Thyroid gland (tissue), 4 donors: ENCODE data around the gene TMEM212. TPM values are rescaled to one million over a fixed set of nuclear protein-coding genes. Genes with fewer than 3 reads are reported as not detected.
A peak's percentile ranks its signal among the peaks of the same experiment; 100 is the strongest.
"Not testable (repeated sequence)": the region's sequence is repeated elsewhere in the genome, so short reads cannot be mapped to it uniquely, and the experiment has no call there.

ENCODE experiments used
- DNase-seq, 2 donors: peaks; one replicate each; pipeline ENCODE4 v3.0.0-alpha.2; 2019
- H3K27ac ChIP-seq, 3 donors: fragments of 200-600 bp; sonication (generic); 1 replicate in 2 of 3; 2 replicates in 1 of 3; pipeline ENCODE4 v1.5.1; 2016 to 2019; ENCODE audit warnings: mild to moderate bottlenecking in 1 of 3, moderate library complexity in 1 of 3
- H3K27me3 ChIP-seq: fragments of 200-600 bp; sonication (generic); one replicate; pipeline ENCODE4 v1.5.1; 2019
- H3K36me3 ChIP-seq, 2 donors: fragments of 200-600 bp; sonication (generic); one replicate each; pipeline ENCODE4 v1.5.1; 2016 to 2019
- H3K4me1 ChIP-seq, 2 donors: fragments of 200-600 bp; sonication (generic); one replicate each; pipeline ENCODE4 v1.5.1; 2017 to 2019
- H3K4me3 ChIP-seq, 3 donors: fragments of 200-600 bp; sonication (generic); replicated peaks in 1 of 3; 1 replicate in 2 of 3; 2 replicates in 1 of 3; pipeline ENCODE4 v1.5.1; 2016; ENCODE audit warnings: mild to moderate bottlenecking in 1 of 3
- H3K9me3 ChIP-seq: fragments of 200-600 bp; sonication (generic); one replicate; pipeline ENCODE4 v1.5.1; 2017
- CTCF ChIP-seq, 6 experiments: fragments of 200-600 bp in 3 of 6; fragments of 450-650 bp in 3 of 6; sonication (generic) in 3 of 6; IDR thresholded peaks; one replicate each; pipeline ENCODE4 v1.5.1; 2016 to 2019; ENCODE audit warnings: antibody characterized with exemption in 6 of 6, mild to moderate bottlenecking in 2 of 6, inconsistent platforms in 1 of 6, moderate library complexity in 1 of 6
- POLR2A ChIP-seq, 2 donors: fragments of 450-650 bp; IDR thresholded peaks; one replicate each; pipeline ENCODE4 v1.6.1; 2017; ENCODE audit warnings: antibody characterized with exemption in 2 of 2, mild to moderate bottlenecking in 2 of 2, moderate library complexity in 1 of 2
- WGBS, 2 donors: methylation state at CpG; one replicate each; pipeline ENCODE4 v1.1.5; 2017; 5-methylcytosine and 5-hydroxymethylcytosine counted together
- intact Hi-C: fragments of 100-400 bp; cut with DNase I; formaldehyde crosslinking; loops from one replicate; pipeline ENCODE4 v1.15.1; 2023
- total RNA-seq, 4 donors: library from RNA; depleted of rRNA; stranded (reverse); fragments of >200 nt; gene quantifications; one replicate each; pipeline ENCODE4 v1.2.3, GENCODE V29; 2016

The TMEM212 gene
- total RNA-seq, 4 donors from 2014 or later = not detected

GRCh38 chr3:171851660-171852058 lies 8.5 kb downstream of the TMEM212 start:
- Histone ChIP-seq H3K4me1 (no peaks in the 10 kb centered on the region), H3K27me3 (no peaks in the 10 kb centered on the region), H3K27ac (no peak overlapping the region), H3K9me3 (no peaks in the 10 kb centered on the region), H3K4me3 (no peak overlapping the region), H3K36me3 (no peaks in the 10 kb centered on the region)
- intact Hi-C loops = no loop called here
- no peak for DNase-seq
- no peak for TF ChIP-seq CTCF (IDR thresholded peaks at IDR 0.05)
- no peak for TF ChIP-seq POLR2A (IDR thresholded peaks at IDR 0.05)
- WGBS, 2 donors = 73% methylated on average over 5 of the region's 5 CpGs

- Histone ChIP-seq H3K4me3 (no peak overlapping the region), H3K36me3 (no peaks in the 10 kb centered on the region), H3K27me3 (no peaks in the 10 kb centered on the region), H3K9me3 (no peaks in the 10 kb centered on the region), H3K4me1 (no peaks in the 10 kb centered on the region), H3K27ac (no peak overlapping the region)
- DNase-seq = no peak
- intact Hi-C loops = no loop called here
- TF ChIP-seq CTCF (IDR thresholded peaks at IDR 0.05) (no peak), POLR2A (IDR thresholded peaks at IDR 0.05) (no peak)
- WGBS, 2 donors = 89 to 94% methylated on average over 2 of the region's 2 CpGs
Measured at GRCh38 chr3:171854649-171855305, 11.6 kb downstream of the TMEM212 start.

GRCh38 chr3:171858770-171859169 lies 15.6 kb downstream of the TMEM212 start:
- H3K4me1 ChIP-seq = peaks cover 10 to 24% of the 10 kb centered on the region in 2 donors
- DNase-seq, intact Hi-C loops, H3K36me3 ChIP-seq, H3K4me3 ChIP-seq, H3K27me3 ChIP-seq, H3K27ac ChIP-seq, H3K9me3 ChIP-seq: not testable (repeated sequence)
- WGBS, 2 donors = 96% methylated on average over 4 of the region's 4 CpGs

- no peaks in the 10 kb centered on the region for H3K36me3 ChIP-seq
- intact Hi-C loops = no loop called here
- H3K27me3 ChIP-seq = no peaks in the 10 kb centered on the region
- WGBS, 2 donors = 9 to 15% methylated on average over 6 of the region's 6 CpGs
- DNase-seq = peak; percentile 70 to 73
- H3K4me3 ChIP-seq = no peak overlapping the region
- TF ChIP-seq POLR2A (IDR thresholded peaks at IDR 0.05) = no peak
- no peak for TF ChIP-seq CTCF (IDR thresholded peaks at IDR 0.05)
- H3K27ac ChIP-seq = peak overlapping the region; percentile 66 to 91 (median 82)
- H3K4me1 ChIP-seq = peaks cover 10 to 24% of the 10 kb centered on the region in 2 donors
- no peaks in the 10 kb centered on the region for H3K9me3 ChIP-seq
Measured at GRCh38 chr3:171860830-171861535, 17.8 kb downstream of the TMEM212 start.

GRCh38 chr3:171862392-171862791 lies 19.2 kb downstream of the TMEM212 start:
- DNase-seq = no peak
- no peak overlapping the region for H3K4me3 ChIP-seq
- no peaks in the 10 kb centered on the region for H3K36me3 ChIP-seq
- peaks cover 10 to 24% of the 10 kb centered on the region in 2 donors for H3K4me1 ChIP-seq
- intact Hi-C loops = no loop called here
- no peaks in the 10 kb centered on the region for H3K27me3 ChIP-seq
- 95 to 96% methylated on average over 2 of the region's 2 CpGs for WGBS, 2 donors
- no peak for TF ChIP-seq POLR2A (IDR thresholded peaks at IDR 0.05)
- no peak for TF ChIP-seq CTCF (IDR thresholded peaks at IDR 0.05)
- H3K27ac ChIP-seq = no peak overlapping the region
- no peaks in the 10 kb centered on the region for H3K9me3 ChIP-seq
